HEK293T (cell line): Measurements from ENCODE around the gene JMJD1C.

Experiments used
- CTCF ChIA-PET: fragments of 350-600 bp; formaldehyde crosslinking; extraction: SDS; loops from one replicate; lab custom pipeline; 2021; ENCODE audit warnings: antibody characterized with exemption, inconsistent platforms; lab: Yijun Ruan, JAX
- POLR2A ChIA-PET: fragments of 350-600 bp; formaldehyde crosslinking; extraction: SDS; loops from one replicate; lab custom pipeline; 2020; ENCODE audit warnings: antibody characterized with exemption, inconsistent platforms; lab: Yijun Ruan, JAX
- DNase-seq: peaks from one replicate; pipeline ENCODE4 v3.0.0; 2012; ENCODE audit warnings: mixed read lengths; ENCODE audit errors: extremely low spot score
- ARNT ChIP-seq: fragments of 450-650 bp; IDR thresholded peaks from 2 replicates; pipeline ENCODE4 v1.6.1; 2017; ENCODE audit warnings: mild to moderate bottlenecking
- BHLHE40 ChIP-seq: fragments of 450-650 bp; IDR thresholded peaks from 2 replicates; pipeline ENCODE4 v1.6.1; 2016; ENCODE audit warnings: mild to moderate bottlenecking, moderate library complexity, borderline replicate concordance
- CTBP1 ChIP-seq: fragments of 450-650 bp; IDR thresholded peaks from 2 replicates; pipeline ENCODE4 v1.6.1; 2016; ENCODE audit warnings: borderline replicate concordance
- ELF4 ChIP-seq: fragments of 450-650 bp; IDR thresholded peaks from 2 replicates; pipeline ENCODE4 v1.6.1; 2017; ENCODE audit warnings: antibody characterized with exemption
- FOXA1 ChIP-seq: fragments of 450-650 bp; IDR thresholded peaks from 2 replicates; pipeline ENCODE4 v1.6.1; 2016; ENCODE audit warnings: mild to moderate bottlenecking
- FOXK2 ChIP-seq: fragments of 450-650 bp; IDR thresholded peaks from 2 replicates; pipeline ENCODE4 v1.6.1; 2016; ENCODE audit warnings: mild to moderate bottlenecking
- FOXM1 ChIP-seq: fragments of 450-650 bp; IDR thresholded peaks from 2 replicates; pipeline ENCODE4 v1.6.1; 2017; ENCODE audit warnings: mild to moderate bottlenecking, borderline replicate concordance
- HDGF ChIP-seq: fragments of 450-650 bp; IDR thresholded peaks from 2 replicates; pipeline ENCODE4 v1.6.1; 2017; ENCODE audit warnings: antibody characterized with exemption, borderline replicate concordance
- L3MBTL2 ChIP-seq: fragments of 450-650 bp; conservative IDR thresholded peaks from 2 replicates; pipeline ENCODE4 v1.6.1; 2016; ENCODE audit warnings: mild to moderate bottlenecking
- LEF1 ChIP-seq: fragments of 450-650 bp; IDR thresholded peaks from 2 replicates; pipeline ENCODE4 v1.6.1; 2017; ENCODE audit warnings: mild to moderate bottlenecking, borderline replicate concordance
- NFRKB ChIP-seq: fragments of 450-650 bp; IDR thresholded peaks from 2 replicates; pipeline ENCODE4 v1.6.1; 2016; ENCODE audit warnings: mild to moderate bottlenecking, moderate library complexity
- SP1 ChIP-seq: fragments of 450-650 bp; IDR thresholded peaks from 2 replicates; pipeline ENCODE4 v1.6.1; 2017
- SUZ12 ChIP-seq: fragments of 450-650 bp; IDR thresholded peaks from 2 replicates; pipeline ENCODE4 v1.6.1; 2016; ENCODE audit warnings: mild to moderate bottlenecking
- TARDBP ChIP-seq: fragments of 450-650 bp; IDR thresholded peaks from 2 replicates; pipeline ENCODE4 v1.6.1; 2016
- ZNF384 ChIP-seq: fragments of 450-650 bp; IDR thresholded peaks from 2 replicates; pipeline ENCODE4 v1.6.1; 2016
- TF ChIP-seq, protein P1 (sequence below): fragments of 450-650 bp; IDR thresholded peaks from 2 replicates; pipeline ENCODE4 v1.6.1; 2016

Gene JMJD1C

DNA sequence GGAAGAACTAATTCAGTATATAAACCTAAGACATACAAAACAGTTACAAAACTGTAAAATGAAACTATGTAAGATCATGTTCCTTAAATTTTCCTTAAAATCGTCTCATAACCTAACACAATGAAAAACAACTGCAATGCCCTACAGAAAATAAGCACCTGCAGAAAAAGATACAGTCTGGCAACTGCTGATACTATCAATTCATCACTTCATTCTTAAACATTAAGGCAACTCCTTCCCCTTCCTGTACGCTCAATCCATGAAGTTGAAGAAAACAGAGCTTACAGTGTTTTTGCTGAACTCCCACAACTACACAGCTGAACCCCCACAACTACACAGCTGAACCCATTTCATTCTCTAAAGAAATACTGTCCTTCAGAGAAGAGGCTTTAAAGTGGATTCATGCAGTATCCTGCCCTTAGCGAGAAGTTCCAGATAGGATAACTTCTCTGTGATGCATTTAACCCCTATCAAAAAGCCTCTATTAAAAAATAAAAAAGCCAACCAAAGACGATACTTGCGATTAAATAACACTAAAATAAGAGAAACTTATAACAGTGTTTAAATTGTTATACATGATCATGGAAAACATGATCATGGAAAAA, 50.0 kb downstream of the JMJD1C start:
- no peak for TF ChIP-seq ARNT
- ChIA-PET CTCF (interaction anchor here (1.0 kb wide), 1 partner anchor 14 kb away, joined by 3 read pairs; no protein-coding TSS in a partner anchor), POLR2A (no interaction called here)
- no peak for DNase-seq

DNA sequence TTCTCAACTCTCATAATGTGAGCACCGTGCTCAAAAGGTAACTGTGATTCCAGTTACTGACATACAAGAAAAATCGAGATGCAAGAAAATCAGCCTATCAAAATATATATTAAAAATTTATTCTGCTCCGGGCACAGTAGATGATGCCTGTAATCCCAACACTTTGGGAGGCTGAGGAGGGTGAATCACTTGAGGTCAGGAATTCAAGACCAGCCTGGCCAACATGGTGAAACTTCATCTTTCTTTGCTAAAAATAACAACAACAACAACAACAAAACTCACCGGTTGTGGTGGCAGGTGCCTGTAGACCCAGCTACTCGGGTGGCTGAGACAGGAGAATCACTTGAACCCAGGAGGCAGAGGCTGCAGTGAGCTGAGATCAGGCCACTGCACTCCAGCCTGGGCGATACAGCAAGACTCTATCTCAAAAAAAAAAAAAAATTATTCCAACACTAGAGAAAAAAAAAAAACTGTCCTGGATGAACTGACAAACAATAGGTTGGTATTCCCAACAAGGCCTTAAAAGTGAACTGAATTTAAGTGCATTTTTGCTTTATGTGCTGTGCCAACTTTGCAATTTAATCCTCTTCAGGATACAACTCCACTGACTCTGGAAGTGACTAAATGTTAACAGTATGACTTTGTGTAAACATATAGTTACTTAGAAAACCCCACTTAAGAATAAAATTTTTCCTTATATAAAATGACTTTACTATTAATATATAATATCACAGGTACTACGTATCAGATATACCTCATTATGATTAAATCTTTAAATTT, 51.1 kb downstream of the JMJD1C start:
- ChIA-PET CTCF (no interaction called here), POLR2A (no interaction called here)
- no peak for DNase-seq
- TF ChIP-seq FOXM1, result no peak
- TF ChIP-seq SUZ12, result no peak
- no peak for TF ChIP-seq BHLHE40
- TF ChIP-seq SP1, result no peak
- TF ChIP-seq, protein P1, sequence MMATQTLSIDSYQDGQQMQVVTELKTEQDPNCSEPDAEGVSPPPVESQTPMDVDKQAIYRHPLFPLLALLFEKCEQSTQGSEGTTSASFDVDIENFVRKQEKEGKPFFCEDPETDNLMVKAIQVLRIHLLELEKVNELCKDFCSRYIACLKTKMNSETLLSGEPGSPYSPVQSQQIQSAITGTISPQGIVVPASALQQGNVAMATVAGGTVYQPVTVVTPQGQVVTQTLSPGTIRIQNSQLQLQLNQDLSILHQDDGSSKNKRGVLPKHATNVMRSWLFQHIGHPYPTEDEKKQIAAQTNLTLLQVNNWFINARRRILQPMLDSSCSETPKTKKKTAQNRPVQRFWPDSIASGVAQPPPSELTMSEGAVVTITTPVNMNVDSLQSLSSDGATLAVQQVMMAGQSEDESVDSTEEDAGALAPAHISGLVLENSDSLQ, result no peak

DNA sequence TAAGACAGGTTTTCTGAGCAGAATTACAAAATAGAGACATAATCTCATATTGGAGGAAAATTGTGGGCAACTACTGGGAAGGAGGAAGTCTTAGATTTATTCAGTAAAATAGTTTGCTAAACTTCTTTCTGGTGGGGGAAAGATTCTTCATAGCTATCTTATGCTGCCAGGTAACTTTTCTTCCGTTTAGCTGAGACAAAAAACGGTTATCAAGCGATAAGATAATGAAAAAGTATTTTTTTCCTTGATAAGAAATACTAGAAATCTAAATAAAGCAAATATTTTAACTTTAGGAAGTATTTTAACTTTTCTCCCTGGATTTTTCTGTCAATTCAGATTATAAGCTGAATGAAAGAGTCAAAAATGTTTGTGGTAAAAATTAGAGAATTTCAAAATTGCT, 52.3 kb downstream of the JMJD1C start:
- no peak for TF ChIP-seq L3MBTL2
- TF ChIP-seq ELF4, result no peak
- DNase-seq, result no peak
- CTCF ChIA-PET, result no interaction called here
- POLR2A ChIA-PET, result no interaction called here

DNA sequence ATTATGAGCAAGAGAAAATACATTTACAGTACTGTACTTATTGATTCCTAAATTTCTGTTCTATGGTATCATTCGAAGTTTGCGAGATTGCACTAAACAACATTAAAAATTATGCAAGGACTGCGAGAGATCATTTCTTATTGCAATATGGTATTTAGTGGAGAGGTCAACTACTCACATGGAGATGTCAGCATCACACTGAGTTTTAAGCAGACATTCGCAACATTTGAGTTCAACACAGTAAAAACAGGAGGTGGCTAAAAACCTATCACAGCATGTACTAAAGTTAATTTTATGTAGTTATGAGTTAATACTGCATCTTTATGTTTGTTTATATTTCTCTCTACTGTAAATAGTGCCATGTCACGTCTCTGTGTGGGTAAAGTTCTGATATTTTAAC, 53.5 kb downstream of the JMJD1C start:
- no peak for DNase-seq
- ChIA-PET POLR2A (no interaction called here), CTCF (no interaction called here)
- TF ChIP-seq HDGF (no peak), BHLHE40 (no peak), LEF1 (no peak), FOXK2 (no peak), ELF4 (no peak), TARDBP (no peak), FOXM1 (no peak), NFRKB (no peak), ZNF384 (no peak), FOXA1 (no peak), ARNT (no peak), CTBP1 (no peak), SUZ12 (no peak), SP1 (no peak)
- TF ChIP-seq, protein P1, result no peak

DNA sequence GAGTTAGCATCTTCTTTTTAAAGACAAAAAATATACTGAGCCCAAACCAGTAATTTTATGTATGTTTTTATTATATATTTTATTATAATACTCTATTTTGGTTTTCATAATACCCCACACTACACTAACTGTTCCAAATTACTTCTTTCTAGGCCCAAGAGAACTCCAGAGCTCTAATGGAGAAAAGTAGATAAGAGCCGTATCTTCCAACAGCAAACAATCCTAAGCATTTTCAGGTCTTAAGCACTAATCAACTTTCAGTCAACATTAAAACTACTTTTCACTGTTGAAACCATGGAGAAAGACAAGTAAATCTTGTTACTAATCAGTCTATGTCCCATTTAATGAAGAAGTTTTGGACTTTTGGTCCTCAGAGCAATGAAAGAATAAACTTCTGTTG, 55.1 kb downstream of the JMJD1C start:
- POLR2A ChIA-PET, result no interaction called here
- CTCF ChIA-PET, result interaction anchor here (0.6 kb wide), 1 partner anchor 229 kb away, joined by 4 read pairs; no protein-coding TSS in a partner anchor
- TF ChIP-seq TARDBP (no peak), FOXM1 (no peak), HDGF (no peak), NFRKB (no peak), FOXA1 (no peak), ZNF384 (no peak), LEF1 (no peak), SUZ12 (no peak), ELF4 (no peak), CTBP1 (no peak)
- TF ChIP-seq, protein P1, result no peak
- DNase-seq, result no peak

DNA sequence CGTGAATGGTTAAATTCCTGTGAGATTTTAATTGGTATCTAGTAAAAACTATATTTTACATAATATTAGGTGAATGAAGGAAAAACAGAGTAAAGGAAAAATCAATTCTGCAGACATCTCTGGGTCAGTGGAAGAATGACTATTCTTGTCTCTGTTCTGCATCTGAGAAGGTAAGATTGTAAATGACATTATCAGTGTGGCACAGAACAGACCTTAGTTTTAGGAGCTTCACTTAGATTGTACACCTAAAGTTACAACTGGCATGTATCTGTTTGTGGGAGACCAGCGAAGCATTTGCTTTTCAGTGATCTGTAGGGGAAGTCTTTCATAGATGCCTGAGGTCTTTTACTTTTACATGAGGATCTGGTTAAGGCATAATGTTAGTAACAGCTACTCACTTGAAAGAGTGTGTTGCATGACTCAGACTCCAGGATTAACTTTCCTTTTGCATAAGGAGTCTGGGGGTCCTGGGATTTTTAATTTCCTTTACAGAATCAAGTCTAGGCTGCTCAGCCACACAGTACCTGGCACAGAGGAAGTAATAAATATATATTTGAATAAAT, 56.2 kb downstream of the JMJD1C start:
- DNase-seq, result no peak
- no peak for TF ChIP-seq ZNF384
- POLR2A ChIA-PET, result no interaction called here
- CTCF ChIA-PET, result interaction anchor here (0.6 kb wide), 2 partner anchors 144 to 165 kb away, joined by 3 to 4 read pairs; no protein-coding TSS in a partner anchor

DNA sequence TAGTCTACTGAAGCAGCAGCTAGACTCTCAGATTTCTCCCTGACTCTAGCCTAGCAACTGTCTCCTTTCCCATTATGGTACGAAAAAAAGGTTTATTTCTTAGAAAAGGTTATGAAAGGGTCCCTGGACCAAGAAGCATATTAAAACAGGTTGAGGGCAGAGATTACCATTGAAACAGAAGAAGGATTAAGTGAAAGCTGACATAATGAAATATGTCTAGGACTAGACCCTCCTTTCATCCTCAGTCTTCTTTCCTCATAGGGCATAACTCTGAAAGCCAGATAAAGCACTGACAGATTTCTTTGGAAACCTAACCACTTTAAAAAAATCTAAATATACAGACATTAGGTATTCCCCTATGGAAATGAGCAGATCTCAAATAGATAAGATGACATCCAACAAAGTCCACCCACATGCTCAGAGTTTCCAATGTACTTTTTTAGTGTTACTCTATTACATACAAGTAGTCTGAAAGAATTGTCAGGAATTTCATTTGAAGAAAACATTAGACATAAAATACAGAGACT, 58.6 kb downstream of the JMJD1C start:
- TF ChIP-seq, protein P1, result 0 out of 2 replicates have a peak, but pooled peaks have one; percentile 15
- no peak for TF ChIP-seq BHLHE40
- no peak for DNase-seq
- ChIA-PET POLR2A (no interaction called here), CTCF (no interaction called here)
